Stimulated activated CD4-positive, alpha-beta T cell treated with anti-CD3 and anti-CD28 coated beads, Interleukin-15, amount 100 ng/mL, for 24 hours (primary cell): ENCODE results near the gene MADCAM1.

Experiments used
- DNase-seq: peaks from one replicate; pipeline ENCODE4 v3.0.0-alpha.2; 2020

The MADCAM1 gene

DNA sequence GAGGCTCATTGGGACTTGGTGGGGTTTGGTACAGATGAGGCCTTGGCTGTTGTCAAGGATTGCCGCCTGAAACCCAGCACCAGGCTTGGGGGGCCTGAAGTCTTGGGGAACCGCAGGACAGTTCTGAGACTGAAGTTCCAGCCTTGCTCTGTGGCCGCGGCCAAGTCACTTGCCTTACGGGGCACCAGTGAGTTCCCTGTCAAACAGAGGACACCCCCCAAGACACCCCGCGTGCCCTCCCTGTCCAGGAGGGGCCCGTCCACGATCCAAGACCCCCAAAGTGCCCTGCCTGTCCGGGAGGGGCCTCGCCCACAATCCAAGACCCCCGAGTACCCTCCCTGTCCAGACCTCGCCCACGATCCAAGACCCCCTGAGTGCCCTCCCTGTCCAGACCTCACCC lies 37.8 kb downstream of the MADCAM1 start:
- DNase-seq: no peak

GRCh38 chr19:535017-535835 lies 38.9 kb downstream of the MADCAM1 start:
- DNase-seq: no peak

- DNase-seq: no peak
Measured at GRCh38 chr19:536031-536880, 40.0 kb downstream of the MADCAM1 start.

- DNase-seq: no peak
Measured at GRCh38 chr19:536881-537404, 40.7 kb downstream of the MADCAM1 start.

GRCh38 chr19:538641-539428 lies 42.5 kb downstream of the MADCAM1 start:
- DNase-seq: no peak

GRCh38 chr19:539429-540030 lies 43.2 kb downstream of the MADCAM1 start:
- no peak for DNase-seq

- DNase-seq: no peak
Measured at GRCh38 chr19:540867-541637, 44.8 kb downstream of the MADCAM1 start.

DNA sequence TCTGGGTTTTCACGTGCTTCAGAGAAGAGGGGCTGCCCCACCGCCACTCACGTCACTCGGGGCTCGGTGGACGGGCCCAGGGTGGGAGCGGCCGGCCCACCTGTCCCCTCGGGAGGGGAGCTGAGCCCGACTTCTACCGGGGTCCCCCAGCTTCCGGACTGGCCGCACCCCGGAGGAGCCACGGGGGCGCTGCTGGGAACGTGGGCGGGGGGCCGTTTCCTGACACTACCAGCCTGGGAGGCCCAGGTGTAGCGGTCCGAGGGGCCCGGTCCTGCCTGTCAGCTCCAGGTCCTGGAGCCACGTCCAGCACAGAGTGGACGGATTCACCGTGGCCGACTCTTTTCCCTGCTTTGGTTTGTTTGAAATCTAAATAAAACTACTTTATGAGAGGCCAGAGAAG lies 45.4 kb downstream of the MADCAM1 start:
- no peak for DNase-seq

GRCh38 chr19:542173-542866 lies 46.0 kb downstream of the MADCAM1 start:
- no peak for DNase-seq

DNA sequence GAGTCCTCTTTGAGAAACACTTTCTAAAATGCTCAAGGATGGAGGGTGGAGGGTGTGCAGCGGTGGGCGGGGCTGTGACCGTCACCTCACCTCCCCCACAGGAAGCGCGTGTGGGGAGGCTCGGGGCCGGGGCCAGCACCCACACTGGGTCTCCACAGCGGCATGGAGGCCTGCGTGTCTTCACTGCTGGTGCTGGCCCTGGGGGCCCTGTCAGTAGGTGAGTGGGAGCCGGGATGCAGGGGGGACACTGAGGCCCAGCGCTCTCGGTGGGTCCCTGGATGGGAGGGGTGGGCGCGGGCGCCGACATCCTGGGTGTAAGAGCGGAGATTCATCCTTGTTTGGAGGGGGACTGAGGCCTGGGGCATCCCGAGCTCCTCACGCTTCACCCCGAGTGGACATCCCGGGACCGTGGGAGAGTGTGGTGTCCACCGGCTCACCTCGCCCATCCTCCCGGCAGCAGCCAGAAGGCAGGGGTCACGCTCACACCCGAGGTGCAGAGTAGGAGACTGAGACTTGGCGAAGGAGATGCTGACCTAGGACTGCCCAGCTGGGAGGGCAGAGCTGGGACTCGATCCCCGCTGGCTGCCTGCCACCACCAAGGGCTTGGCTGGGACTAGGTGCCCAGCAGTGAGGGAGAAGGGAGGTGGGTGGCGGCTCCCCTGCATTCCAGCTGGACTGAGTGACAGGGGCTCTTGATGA lies 47.8 kb downstream of the MADCAM1 start, which contains the start of gene GZMM:
GZMM (plus strand) TSS at position 144 of the 699 bp plus-strand sequence; CDS start at position 163, 19 bp downstream.
- DNase-seq: peak; percentile 81

DNA sequence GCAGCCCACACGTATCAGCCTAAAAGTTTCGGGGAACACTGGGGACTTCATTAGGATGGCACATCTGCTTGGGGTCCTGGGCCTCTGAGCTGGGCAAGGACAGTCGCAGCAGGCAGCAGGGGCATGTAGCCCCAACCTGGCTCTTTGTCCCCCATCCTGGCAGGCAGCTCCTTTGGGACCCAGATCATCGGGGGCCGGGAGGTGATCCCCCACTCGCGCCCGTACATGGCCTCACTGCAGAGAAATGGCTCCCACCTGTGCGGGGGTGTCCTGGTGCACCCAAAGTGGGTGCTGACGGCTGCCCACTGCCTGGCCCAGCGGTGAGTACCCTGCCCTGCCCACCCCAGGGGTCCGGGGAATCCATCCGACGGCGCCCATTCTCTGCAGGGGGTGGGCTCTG lies 50.8 kb downstream of the MADCAM1 start:
- DNase-seq: no peak

DNA sequence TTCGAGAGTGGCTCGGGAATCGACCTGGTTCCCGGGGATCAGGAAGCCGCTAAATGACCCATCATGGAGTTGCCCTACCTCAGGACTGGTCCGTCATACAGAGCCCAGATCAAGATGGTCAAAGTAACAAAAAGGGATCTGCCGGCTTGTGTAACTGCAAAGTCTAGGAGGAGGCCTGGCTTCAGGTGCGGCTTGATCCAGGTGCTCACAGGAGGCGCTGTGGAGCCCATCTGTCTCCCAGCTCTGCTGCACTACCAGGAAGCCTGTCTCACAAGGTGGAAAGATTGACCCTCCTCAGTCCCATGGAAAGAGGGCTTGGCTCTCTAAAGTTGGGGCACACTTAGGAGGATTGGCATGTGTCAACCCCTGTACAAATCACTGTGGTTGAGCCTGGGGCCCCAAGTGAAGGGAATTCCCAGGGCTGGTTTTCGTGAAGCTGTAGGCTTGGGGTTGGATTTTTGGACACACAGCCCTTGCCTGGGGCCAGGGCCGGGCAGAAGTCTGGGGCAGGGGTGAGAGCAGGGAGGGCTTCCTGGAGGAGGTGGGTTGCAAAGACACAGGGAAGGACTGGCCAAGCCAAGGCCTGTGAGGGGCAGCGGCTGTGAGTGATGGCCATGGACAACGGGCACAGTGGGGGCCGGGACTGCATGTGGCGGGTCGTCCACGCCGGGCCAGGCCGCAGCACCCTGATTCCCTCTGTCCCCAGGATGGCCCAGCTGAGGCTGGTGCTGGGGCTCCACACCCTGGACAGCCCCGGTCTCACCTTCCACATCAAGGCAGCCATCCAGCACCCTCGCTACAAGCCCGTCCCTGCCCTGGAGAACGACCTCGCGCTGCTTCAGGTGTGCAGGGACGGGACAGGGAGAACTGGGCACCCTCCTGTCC lies 51.8 kb downstream of the MADCAM1 start:
- DNase-seq: no peak

- DNase-seq: no peak
Measured at GRCh38 chr19:548886-549830, 52.9 kb downstream of the MADCAM1 start.

- no peak for DNase-seq
Measured at GRCh38 chr19:554817-555216, 58.5 kb downstream of the MADCAM1 start.
